Progenitor cell of endocrine pancreas (in vitro differentiated cells): ENCODE data around the gene NAT14. TPM values are rescaled to one million over a fixed set of nuclear protein-coding genes. Genes with fewer than 3 reads are reported as not detected.
A peak's percentile ranks its signal among the peaks of the same experiment; 100 is the strongest.

Experiments used
- DNase-seq: peaks from one replicate; pipeline ENCODE4 v3.0.0; 2021; ENCODE audit warnings: low spot score; ENCODE audit not compliant: unreplicated experiment
- H3K27ac Mint-ChIP-seq: 2 replicates; pipeline ENCODE4 v1.8.0; 2021; ENCODE audit warnings: mild to moderate bottlenecking, moderate library complexity, mixed read lengths
- H3K27me3 Mint-ChIP-seq: 2 replicates; pipeline ENCODE4 v1.8.0; 2021; ENCODE audit warnings: mixed read lengths
- H3K36me3 Mint-ChIP-seq: 2 replicates; pipeline ENCODE4 v1.8.0; 2022; ENCODE audit warnings: mixed read lengths; ENCODE audit not compliant: insufficient read depth
- H3K4me1 Mint-ChIP-seq: 2 replicates; pipeline ENCODE4 v1.8.0; 2021; ENCODE audit warnings: low read depth, mixed read lengths
- H3K4me3 Mint-ChIP-seq: 2 replicates; pipeline ENCODE4 v1.8.0; 2021; ENCODE audit warnings: low read depth, mild to moderate bottlenecking, moderate library complexity, mixed read lengths
- H3K9me3 Mint-ChIP-seq: 2 replicates; pipeline ENCODE4 v1.8.0; 2021; ENCODE audit warnings: low read depth, mixed read lengths
- CTCF ChIP-seq: fragments of 200-600 bp; sonication (generic); IDR thresholded peaks from one replicate; pipeline ENCODE4 v1.5.0; 2021; ENCODE audit warnings: antibody characterized with exemption, mild to moderate bottlenecking; ENCODE audit not compliant: unreplicated experiment
- total RNA-seq: library from RNA; stranded (reverse); gene quantifications from 2 replicates; pipeline ENCODE4 v1.2.1, GENCODE V29; 2021

Gene NAT14
- total RNA-seq, 1 donor from 2014 or later, result 69.7 TPM

GRCh38 chr19:55459950-55460657, 24.9 kb upstream of the NAT14 start:
- Mint-ChIP-seq H3K36me3 (no peaks in the 10 kb centered on the region), H3K4me3 (peak overlapping the region; percentile 77), H3K27me3 (peaks cover 6% of the 10 kb centered on the region), H3K9me3 (no peaks in the 10 kb centered on the region), H3K4me1 (peaks cover 18% of the 10 kb centered on the region), H3K27ac (peak overlapping the region; percentile 92)
- no peak for DNase-seq
- no peak for TF ChIP-seq CTCF

GRCh38 chr19:55460670-55461258, 24.2 kb upstream of the NAT14 start:
- peaks cover 7% of the 10 kb centered on the region for H3K27me3 Mint-ChIP-seq
- no peaks in the 10 kb centered on the region for H3K36me3 Mint-ChIP-seq
- H3K4me3 Mint-ChIP-seq, result peak overlapping the region; percentile 77
- peak; percentile 59 for DNase-seq
- peak overlapping the region; percentile 92 for H3K27ac Mint-ChIP-seq
- H3K4me1 Mint-ChIP-seq, result peaks cover 18% of the 10 kb centered on the region
- no peaks in the 10 kb centered on the region for H3K9me3 Mint-ChIP-seq
- no peak for TF ChIP-seq CTCF

- TF ChIP-seq CTCF, result no peak
- Mint-ChIP-seq H3K27me3 (peaks cover 13% of the 10 kb centered on the region), H3K36me3 (no peaks in the 10 kb centered on the region), H3K4me3 (peak within 1 kb of the TSS; percentile 77), H3K4me1 (peaks cover 18% of the 10 kb centered on the region), H3K27ac (peak within 1 kb of the TSS; percentile 92), H3K9me3 (no peaks in the 10 kb centered on the region)
- peak; percentile 100 for DNase-seq
Measured at GRCh38 chr19:55461259-55461973, 23.6 kb upstream of the NAT14 start, which contains the start of gene ISOC2. Gene ISOC2, minus strand, starts transcription at chr19:55461642. Its CDS starts 5,156 bp downstream, at chr19:55456486.

- Mint-ChIP-seq H3K27ac (peak overlapping the region; percentile 92), H3K4me3 (peak overlapping the region; percentile 77), H3K9me3 (no peaks in the 10 kb centered on the region), H3K4me1 (peaks cover 18% of the 10 kb centered on the region), H3K27me3 (peaks cover 17% of the 10 kb centered on the region), H3K36me3 (no peaks in the 10 kb centered on the region)
- no peak for TF ChIP-seq CTCF
- no peak for DNase-seq
Measured at GRCh38 chr19:55461974-55462626, 22.9 kb upstream of the NAT14 start.

GRCh38 chr19:55462722-55463121, 22.3 kb upstream of the NAT14 start:
- DNase-seq, result no peak
- peaks cover 21% of the 10 kb centered on the region for H3K27me3 Mint-ChIP-seq
- no peak overlapping the region for H3K4me3 Mint-ChIP-seq
- no peak for TF ChIP-seq CTCF
- no peaks in the 10 kb centered on the region for H3K36me3 Mint-ChIP-seq
- no peak overlapping the region for H3K27ac Mint-ChIP-seq
- peaks cover 18% of the 10 kb centered on the region for H3K4me1 Mint-ChIP-seq
- H3K9me3 Mint-ChIP-seq, result no peaks in the 10 kb centered on the region
